ENCODE data around the gene MTUS2.

DNA sequence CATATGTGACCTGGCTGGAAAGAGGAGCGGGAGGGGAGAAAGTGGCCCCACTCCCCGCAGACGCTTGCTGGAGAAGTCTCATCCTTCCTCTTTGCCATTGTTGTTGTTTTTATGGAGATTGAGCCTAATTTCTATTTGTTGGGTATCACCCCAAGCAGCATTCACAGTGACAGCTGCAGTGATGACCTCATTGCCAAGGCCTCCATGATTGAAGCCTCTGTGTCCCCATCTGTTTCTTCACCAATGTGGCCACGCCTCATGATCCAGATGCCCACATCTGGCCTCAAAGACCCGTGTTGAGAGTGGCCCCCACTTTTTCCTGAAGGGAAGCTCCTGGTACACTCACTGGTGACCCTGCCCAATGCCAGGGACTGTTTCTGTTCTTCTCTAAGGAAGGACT lies 621.2 kb downstream of the MTUS2 start:
- TF ChIP-seq, protein P1, sequence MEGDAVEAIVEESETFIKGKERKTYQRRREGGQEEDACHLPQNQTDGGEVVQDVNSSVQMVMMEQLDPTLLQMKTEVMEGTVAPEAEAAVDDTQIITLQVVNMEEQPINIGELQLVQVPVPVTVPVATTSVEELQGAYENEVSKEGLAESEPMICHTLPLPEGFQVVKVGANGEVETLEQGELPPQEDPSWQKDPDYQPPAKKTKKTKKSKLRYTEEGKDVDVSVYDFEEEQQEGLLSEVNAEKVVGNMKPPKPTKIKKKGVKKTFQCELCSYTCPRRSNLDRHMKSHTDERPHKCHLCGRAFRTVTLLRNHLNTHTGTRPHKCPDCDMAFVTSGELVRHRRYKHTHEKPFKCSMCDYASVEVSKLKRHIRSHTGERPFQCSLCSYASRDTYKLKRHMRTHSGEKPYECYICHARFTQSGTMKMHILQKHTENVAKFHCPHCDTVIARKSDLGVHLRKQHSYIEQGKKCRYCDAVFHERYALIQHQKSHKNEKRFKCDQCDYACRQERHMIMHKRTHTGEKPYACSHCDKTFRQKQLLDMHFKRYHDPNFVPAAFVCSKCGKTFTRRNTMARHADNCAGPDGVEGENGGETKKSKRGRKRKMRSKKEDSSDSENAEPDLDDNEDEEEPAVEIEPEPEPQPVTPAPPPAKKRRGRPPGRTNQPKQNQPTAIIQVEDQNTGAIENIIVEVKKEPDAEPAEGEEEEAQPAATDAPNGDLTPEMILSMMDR (IDR thresholded peaks at IDR 0.05) = no peak
- TF ChIP-seq POLR2A (IDR thresholded peaks at IDR 0.05) = no peak
